Body of pancreas (tissue), 4 donors: ENCODE results near the gene PDE1C. TPM values are rescaled to one million over a fixed set of nuclear protein-coding genes. Genes with fewer than 3 reads are reported as not detected.
A peak's percentile ranks its signal among the peaks of the same experiment; 100 is the strongest.

Source experiments
- ATAC-seq: fragments of 150-250 bp; one replicate; pipeline ENCODE4 v1.9.1; 2016
- DNase-seq, 4 donors: peaks; one replicate each; pipeline ENCODE4 v3.0.0-alpha.2; 2019
- H3K27ac ChIP-seq, 4 donors: fragments of 200-600 bp; sonication (generic); 1 replicate in 3 of 4; 2 replicates in 1 of 4; pipeline versions ENCODE4 v1.5.1 to v1.6.1; 2016 to 2019; ENCODE audit warnings: mild to moderate bottlenecking in 1 of 4, mixed read lengths in 1 of 4, moderate library complexity in 1 of 4
- H3K27me3 ChIP-seq, 2 donors: fragments of 200-600 bp; sonication (generic); one replicate each; pipeline ENCODE4 v1.6.0; 2016; ENCODE audit warnings: mild to moderate bottlenecking in 1 of 2
- H3K36me3 ChIP-seq, 2 donors: fragments of 200-600 bp; sonication (generic); replicated peaks in 1 of 2; 2 replicates each; pipeline ENCODE4 v1.5.1; 2016; ENCODE audit warnings: low read depth in 2 of 2; ENCODE audit not compliant: insufficient read depth in 1 of 2
- H3K4me1 ChIP-seq: fragments of 200-600 bp; sonication (generic); one replicate; pipeline ENCODE4 v1.6.0; 2016
- H3K4me3 ChIP-seq, 2 donors: fragments of 200-600 bp; sonication (generic); 1 replicate in 1 of 2; 2 replicates in 1 of 2; pipeline ENCODE4 v1.5.1; 2016 to 2019
- H3K9me3 ChIP-seq, 3 donors: fragments of 200-600 bp; sonication (generic); 1 replicate in 2 of 3; 2 replicates in 1 of 3; pipeline ENCODE4 v1.5.1; 2016
- CTCF ChIP-seq, 7 experiments: fragments of 450-650 bp in 4 of 7; fragments of 200-600 bp in 3 of 7; sonication (generic) in 3 of 7; IDR thresholded peaks; one replicate each; pipeline ENCODE4 v1.5.1; 2016 to 2019; ENCODE audit warnings: antibody characterized with exemption in 7 of 7
- POLR2A ChIP-seq, 3 donors: fragments of 450-650 bp; IDR thresholded peaks; one replicate each; pipeline ENCODE4 v1.6.1; 2016; ENCODE audit warnings: antibody characterized with exemption in 3 of 3, mild to moderate bottlenecking in 2 of 3
- WGBS, 2 donors: methylation state at CpG; one replicate each; pipeline ENCODE4 v1.1.5; 2017; 5-methylcytosine and 5-hydroxymethylcytosine counted together
- intact Hi-C: fragments of 100-400 bp; cut with DNase I; formaldehyde crosslinking; loops from one replicate; pipeline ENCODE4 v1.15.1; 2023
- total RNA-seq, 2 donors: library from RNA; depleted of rRNA; stranded (reverse); fragments of >200 nt; gene quantifications; one replicate each; pipeline ENCODE4 v1.1.0, GENCODE V29; 2016

The PDE1C gene
- total RNA-seq, 2 donors from 2014 or later, result 1.8 to 4.9 TPM

GRCh38 chr7:32049599-32049998 is 20.6 kb downstream of the PDE1C start:
- peaks cover 12% of the 10 kb centered on the region for H3K4me1 ChIP-seq
- no peaks in the 10 kb centered on the region for H3K27me3 ChIP-seq
- no peaks in the 10 kb centered on the region for H3K9me3 ChIP-seq
- H3K4me3 ChIP-seq, result no peak overlapping the region
- H3K36me3 ChIP-seq, result no peaks in the 10 kb centered on the region
- peak overlapping the region in 1 of 4 donors; percentile 23 for H3K27ac ChIP-seq
- TF ChIP-seq CTCF (IDR thresholded peaks at IDR 0.05) (no peak), POLR2A (IDR thresholded peaks at IDR 0.05) (no peak)
- 62 to 70% methylated on average over 3 of the region's 3 CpGs for WGBS, 2 donors
- no peak for ATAC-seq
- intact Hi-C loops, result no loop called here
- DNase-seq, result no peak

GRCh38 chr7:32048970-32049491 is 21.2 kb downstream of the PDE1C start:
- ATAC-seq (no peak), DNase-seq (no peak)
- TF ChIP-seq CTCF (IDR thresholded peaks at IDR 0.05) (no peak), POLR2A (IDR thresholded peaks at IDR 0.05) (no peak)
- Histone ChIP-seq H3K9me3 (no peaks in the 10 kb centered on the region), H3K4me3 (no peak overlapping the region), H3K36me3 (no peaks in the 10 kb centered on the region), H3K4me1 (peaks cover 12% of the 10 kb centered on the region), H3K27ac (peak overlapping the region in 1 of 4 donors; percentile 23), H3K27me3 (no peaks in the 10 kb centered on the region)
- intact Hi-C loops, result no loop called here
- 24 to 30% methylated on average over 3 of the region's 3 CpGs for WGBS, 2 donors

GRCh38 chr7:32047801-32048200 is 22.4 kb downstream of the PDE1C start:
- H3K4me1 ChIP-seq, result peaks cover 12% of the 10 kb centered on the region
- intact Hi-C loops, result no loop called here
- no peak overlapping the region for H3K4me3 ChIP-seq
- DNase-seq, result no peak
- H3K27me3 ChIP-seq, result no peaks in the 10 kb centered on the region
- no peak for ATAC-seq
- H3K36me3 ChIP-seq, result no peaks in the 10 kb centered on the region
- H3K9me3 ChIP-seq, result no peaks in the 10 kb centered on the region
- no peak for TF ChIP-seq CTCF (IDR thresholded peaks at IDR 0.05)
- TF ChIP-seq POLR2A (IDR thresholded peaks at IDR 0.05), result no peak
- no peak overlapping the region for H3K27ac ChIP-seq

GRCh38 chr7:32047075-32047474 is 23.1 kb downstream of the PDE1C start:
- Histone ChIP-seq H3K36me3 (no peaks in the 10 kb centered on the region), H3K27ac (no peak overlapping the region), H3K9me3 (no peaks in the 10 kb centered on the region), H3K4me3 (no peak overlapping the region), H3K27me3 (no peaks in the 10 kb centered on the region), H3K4me1 (peaks cover 12% of the 10 kb centered on the region)
- 73 to 79% methylated on average over 3 of the region's 3 CpGs for WGBS, 2 donors
- intact Hi-C loops, result no loop called here
- DNase-seq (no peak), ATAC-seq (no peak)
- TF ChIP-seq CTCF (IDR thresholded peaks at IDR 0.05), result no peak
- TF ChIP-seq POLR2A (IDR thresholded peaks at IDR 0.05), result no peak

GRCh38 chr7:32045228-32045627 is 25.0 kb downstream of the PDE1C start:
- ATAC-seq, result no peak

More at GRCh38 chr7:32045228-32045627, 25.0 kb downstream of the PDE1C start:
- H3K4me3 ChIP-seq, result no peak overlapping the region
- H3K36me3 ChIP-seq, result no peaks in the 10 kb centered on the region
- no peak overlapping the region for H3K27ac ChIP-seq
- intact Hi-C loops, result no loop called here
- no peaks in the 10 kb centered on the region for H3K27me3 ChIP-seq
- no peaks in the 10 kb centered on the region for H3K9me3 ChIP-seq
- TF ChIP-seq POLR2A (IDR thresholded peaks at IDR 0.05) (no peak), CTCF (IDR thresholded peaks at IDR 0.05) (no peak)
- peaks cover 5% of the 10 kb centered on the region for H3K4me1 ChIP-seq
- DNase-seq, result no peak
